HG02642 (cell line): ENCODE results near the gene ATP2A1.
"Not testable (repeated sequence)": the region's sequence is repeated elsewhere in the genome, so short reads cannot be mapped to it uniquely, and the experiment has no call there.

Source experiments
- ATAC-seq: cut with Tn5 transposase; IDR thresholded peaks from one replicate; pipeline ENCODE4 v1.9.1; 2021; ENCODE audit warnings: mild to moderate bottlenecking; ENCODE audit not compliant: unreplicated experiment, poor library complexity

The ATP2A1 gene

DNA sequence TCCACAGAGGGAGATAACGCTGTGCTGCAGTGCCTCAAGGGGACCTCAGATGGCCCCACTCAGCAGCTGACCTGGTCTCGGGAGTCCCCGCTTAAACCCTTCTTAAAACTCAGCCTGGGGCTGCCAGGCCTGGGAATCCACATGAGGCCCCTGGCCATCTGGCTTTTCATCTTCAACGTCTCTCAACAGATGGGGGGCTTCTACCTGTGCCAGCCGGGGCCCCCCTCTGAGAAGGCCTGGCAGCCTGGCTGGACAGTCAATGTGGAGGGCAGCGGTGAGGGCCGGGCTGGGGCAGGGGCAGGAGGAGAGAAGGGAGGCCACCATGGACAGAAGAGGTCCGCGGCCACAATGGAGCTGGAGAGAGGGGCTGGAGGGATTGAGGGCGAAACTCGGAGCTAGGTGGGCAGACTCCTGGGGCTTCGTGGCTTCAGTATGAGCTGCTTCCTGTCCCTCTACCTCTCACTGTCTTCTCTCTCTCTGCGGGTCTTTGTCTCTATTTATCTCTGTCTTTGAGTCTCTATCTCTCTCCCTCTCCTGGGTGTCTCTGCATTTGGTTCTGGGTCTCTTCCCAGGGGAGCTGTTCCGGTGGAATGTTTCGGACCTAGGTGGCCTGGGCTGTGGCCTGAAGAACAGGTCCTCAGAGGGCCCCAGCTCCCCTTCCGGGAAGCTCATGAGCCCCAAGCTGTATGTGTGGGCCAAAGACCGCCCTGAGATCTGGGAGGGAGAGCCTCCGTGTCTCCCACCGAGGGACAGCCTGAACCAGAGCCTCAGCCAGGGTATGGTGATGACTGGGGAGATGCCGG is 54.3 kb downstream of the ATP2A1 start:
- ATAC-seq, result no peak

DNA sequence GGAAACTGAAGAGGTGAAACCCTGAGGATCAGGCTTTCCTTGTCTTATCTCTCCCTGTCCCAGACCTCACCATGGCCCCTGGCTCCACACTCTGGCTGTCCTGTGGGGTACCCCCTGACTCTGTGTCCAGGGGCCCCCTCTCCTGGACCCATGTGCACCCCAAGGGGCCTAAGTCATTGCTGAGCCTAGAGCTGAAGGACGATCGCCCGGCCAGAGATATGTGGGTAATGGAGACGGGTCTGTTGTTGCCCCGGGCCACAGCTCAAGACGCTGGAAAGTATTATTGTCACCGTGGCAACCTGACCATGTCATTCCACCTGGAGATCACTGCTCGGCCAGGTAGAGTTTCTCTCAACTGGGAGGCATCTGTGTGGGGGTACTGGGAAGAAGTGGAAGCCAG is 54.9 kb downstream of the ATP2A1 start:
- no peak for ATAC-seq

DNA sequence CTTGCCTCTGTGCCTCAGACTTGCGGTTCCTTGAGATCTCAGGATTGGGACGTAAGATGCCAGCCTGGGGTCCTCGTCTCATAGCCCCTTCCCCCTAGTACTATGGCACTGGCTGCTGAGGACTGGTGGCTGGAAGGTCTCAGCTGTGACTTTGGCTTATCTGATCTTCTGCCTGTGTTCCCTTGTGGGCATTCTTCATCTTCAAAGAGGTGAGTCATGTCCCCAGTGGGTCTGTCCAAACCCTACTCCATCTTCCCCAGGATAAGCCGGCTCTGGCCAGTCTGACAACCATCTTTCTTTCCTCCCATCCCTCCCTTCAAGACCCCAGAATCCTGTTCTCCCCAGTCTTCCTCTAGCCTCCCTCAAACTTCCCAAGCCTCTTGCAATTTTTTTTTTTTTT is 57.1 kb downstream of the ATP2A1 start:
- ATAC-seq, result no peak

DNA sequence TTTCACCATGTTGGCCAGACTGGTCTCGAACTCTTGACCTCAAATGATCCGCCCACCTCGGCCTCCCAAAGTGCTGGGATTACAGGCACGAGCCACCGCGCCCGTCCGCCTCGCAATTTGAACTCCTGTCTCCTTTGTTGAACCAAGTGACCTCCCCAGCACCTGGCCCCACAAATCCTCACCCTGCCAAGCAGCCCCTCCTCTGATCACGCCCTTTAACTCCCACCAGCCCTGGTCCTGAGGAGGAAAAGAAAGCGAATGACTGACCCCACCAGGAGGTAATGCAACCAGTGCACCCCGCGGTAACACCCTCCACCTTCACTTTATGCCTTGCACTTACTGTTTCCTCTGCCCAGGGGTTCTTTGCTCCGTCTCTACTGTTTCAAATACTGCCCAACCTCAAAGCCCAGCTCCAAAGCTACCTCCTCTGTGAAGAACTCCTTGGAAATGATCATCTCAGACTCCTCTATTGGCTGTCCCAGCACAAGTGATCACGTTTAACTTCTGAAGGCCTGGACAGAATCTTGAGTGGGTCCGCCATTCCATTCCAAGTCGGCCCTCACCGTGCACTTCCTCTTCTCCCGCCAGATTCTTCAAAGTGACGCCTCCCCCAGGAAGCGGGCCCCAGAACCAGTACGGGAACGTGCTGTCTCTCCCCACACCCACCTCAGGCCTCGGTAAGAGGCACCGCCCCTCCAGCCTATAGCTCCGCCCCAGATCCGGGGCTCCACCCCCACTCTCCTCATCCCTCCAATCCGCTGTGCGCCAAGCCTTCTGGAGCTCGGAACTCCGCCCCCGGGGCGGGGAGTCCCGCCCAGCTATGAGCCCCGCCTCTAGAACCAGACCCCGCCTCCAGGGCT is 57.9 kb downstream of the ATP2A1 start:
- peak; percentile 67 for ATAC-seq

DNA sequence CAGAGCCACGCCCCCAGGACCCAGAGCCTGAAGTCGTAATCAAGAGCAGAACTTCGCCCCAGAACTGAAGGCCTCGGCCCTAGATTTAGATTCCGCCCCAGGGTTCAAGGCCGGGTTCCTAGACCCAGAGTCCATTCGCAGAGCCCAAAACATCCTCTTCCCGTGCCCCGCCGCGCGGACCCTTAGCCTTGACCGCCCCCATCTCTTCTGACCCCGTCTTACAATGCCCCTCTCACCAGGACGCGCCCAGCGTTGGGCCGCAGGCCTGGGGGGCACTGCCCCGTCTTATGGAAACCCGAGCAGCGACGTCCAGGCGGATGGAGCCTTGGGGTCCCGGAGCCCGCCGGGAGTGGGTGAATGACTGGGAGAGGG is 58.5 kb downstream of the ATP2A1 start:
- ATAC-seq, result no peak

DNA sequence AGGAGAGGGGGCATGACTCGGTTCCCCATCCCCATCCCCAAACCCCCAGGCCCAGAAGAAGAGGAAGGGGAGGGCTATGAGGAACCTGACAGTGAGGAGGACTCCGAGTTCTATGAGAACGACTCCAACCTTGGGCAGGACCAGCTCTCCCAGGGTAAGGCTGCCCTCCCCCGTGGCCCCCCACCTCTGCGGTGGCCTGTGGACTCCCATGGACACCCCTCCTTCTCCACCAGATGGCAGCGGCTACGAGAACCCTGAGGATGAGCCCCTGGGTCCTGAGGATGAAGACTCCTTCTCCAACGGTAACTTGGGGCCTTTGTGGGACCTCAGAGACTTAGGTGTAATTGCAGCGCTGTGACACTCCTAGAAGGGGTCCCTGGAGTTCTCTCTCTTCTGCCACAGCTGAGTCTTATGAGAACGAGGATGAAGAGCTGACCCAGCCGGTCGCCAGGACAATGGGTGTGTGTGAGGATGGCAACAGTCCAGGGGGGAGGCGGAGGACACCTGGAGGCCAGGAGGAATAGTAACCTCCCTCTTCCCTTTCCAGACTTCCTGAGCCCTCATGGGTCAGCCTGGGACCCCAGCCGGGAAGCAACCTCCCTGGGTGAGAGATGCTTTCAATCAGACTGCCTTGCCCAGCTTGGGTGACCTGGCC is 59.1 kb downstream of the ATP2A1 start:
- ATAC-seq, result no peak

DNA sequence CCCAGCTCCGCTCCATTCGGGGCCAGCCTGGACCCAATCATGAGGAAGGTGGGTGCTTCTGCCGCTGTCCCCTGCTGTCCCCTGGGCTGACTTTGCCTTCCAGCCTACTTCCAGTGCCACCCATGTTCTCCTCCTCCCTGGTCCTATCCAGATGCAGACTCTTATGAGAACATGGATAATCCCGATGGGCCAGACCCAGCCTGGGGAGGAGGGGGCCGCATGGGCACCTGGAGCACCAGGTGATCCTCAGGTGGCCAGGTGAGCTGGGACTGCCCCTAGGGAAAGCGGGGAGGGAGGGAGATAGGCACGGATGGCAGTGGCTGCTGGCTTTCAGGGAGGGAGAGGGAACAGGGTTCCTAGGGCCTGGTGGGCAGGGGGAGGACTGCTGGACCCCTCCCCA is 60.4 kb downstream of the ATP2A1 start:
- no peak for ATAC-seq

DNA sequence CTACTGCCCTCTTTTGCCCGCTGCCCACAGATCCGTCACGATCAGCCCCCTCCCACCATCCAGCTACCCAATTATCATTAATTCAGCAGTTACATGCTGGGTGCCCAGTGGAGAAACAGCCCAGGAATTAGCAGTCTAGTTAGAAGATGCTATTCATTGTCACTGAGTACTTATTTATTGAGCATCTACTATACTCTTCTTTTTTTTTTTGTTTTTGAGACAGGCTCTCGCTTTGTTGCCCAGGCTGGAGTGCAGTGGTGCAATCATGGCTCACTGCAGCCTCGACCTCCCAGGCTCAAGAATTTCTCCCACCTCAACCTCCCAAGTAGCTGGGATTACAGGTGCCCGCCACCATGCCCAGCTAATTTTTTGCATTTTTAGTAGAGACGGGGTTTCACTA is 61.5 kb downstream of the ATP2A1 start:
- ATAC-seq, result not testable (repeated sequence)

DNA sequence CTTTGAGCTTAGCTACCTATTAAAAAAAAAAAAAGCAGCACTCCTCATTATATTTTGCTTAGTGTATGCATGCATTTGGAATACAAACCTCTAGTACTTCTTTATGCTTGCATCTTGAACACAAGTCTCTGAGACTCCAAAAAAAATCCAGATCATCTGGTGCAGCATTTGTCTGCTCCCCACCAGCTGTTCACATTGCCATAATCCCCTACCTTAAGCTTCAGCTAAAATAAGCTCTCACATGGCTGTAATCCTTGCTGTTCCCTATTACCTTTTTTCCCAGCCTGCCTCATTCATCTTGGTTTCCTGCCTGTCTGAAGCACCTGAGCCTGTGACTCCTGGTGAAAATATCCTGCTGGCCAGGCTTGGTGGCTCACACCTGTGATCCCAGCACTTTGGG is 65.0 kb downstream of the ATP2A1 start:
- no peak for ATAC-seq

DNA sequence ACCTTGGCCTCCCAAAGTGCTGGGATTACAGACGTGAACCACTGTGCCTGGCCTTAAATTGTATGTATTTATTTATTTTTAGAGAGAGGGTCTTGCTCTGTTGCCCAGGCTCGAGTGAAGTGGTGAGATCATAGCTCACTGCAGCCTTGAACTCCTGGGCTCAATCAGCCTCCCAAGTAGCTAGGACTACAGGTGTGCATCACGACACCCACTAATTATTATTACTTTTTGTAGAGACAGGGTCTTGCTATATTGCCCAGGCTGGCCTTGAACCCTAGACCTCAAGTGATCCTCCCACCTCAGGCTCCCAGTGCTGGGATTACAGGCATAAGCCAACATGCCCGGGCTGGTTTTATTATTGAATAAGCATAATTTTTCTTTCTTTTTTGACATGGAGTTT is 68.4 kb downstream of the ATP2A1 start:
- no peak for ATAC-seq

DNA sequence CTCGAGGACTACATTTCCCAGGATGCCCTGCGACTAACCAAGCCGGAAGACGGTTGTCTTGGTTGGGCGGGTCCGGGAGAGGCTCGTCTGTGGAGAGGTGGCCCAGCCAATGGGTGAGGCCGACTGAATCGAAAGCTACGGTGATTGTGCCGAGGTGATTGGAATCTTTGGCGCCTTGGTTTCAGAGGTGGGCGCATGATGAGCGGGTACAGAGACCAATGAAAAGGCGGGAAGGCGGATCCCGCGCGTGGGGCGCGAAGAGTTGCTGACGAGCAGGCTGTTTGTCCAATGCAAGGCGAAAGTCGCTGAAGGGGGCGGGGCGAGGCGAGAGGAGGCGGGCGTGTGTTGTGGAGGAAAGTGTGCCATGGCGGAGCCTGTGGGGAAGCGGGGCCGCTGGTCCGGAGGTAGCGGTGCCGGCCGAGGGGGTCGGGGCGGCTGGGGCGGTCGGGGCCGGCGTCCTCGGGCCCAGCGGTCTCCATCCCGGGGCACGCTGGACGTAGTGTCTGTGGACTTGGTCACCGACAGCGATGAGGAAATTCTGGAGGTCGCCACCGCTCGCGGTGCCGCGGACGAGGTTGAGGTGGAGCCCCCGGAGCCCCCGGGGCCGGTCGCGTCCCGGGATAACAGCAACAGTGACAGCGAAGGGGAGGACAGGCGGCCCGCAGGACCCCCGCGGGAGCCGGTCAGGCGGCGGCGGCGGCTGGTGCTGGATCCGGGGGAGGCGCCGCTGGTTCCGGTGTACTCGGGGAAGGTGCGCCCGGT is 72.5 kb downstream of the ATP2A1 start, which contains the start of gene NFATC2IP:
TSS of gene NFATC2IP (plus strand) at position 290 of the 762 bp plus-strand sequence. CDS start at position 365, 75 bp downstream.
- peak; percentile 91 for ATAC-seq

DNA sequence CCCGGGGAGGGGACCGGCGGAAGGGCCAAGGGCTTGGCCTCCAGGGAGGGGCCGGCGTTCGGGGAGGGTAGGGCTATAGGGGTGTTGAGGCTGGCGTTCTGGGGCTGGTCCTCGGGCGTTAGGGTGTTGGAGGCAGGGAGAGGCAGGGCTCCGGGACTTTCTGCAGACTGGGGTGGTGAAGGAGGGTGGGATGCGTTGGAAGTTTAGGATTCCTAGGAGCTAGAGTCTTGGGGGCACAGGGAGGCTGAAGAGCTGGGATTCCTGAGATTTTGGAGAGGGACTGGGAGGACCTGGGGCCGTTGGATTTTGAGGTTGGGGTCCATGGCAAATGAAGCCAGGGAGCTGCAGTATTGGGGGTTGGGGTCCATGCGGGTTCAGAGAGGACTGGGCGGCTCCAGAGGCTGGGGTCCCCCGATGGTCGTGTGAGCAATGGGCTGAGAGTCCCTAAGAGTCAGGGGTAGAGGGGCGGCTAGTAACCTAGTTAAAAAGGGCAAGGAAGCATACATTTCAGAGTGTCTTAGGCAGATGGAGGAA is 73.2 kb downstream of the ATP2A1 start:
- no peak for ATAC-seq
